ENCODE measurements around the gene FARP1.

DNA sequence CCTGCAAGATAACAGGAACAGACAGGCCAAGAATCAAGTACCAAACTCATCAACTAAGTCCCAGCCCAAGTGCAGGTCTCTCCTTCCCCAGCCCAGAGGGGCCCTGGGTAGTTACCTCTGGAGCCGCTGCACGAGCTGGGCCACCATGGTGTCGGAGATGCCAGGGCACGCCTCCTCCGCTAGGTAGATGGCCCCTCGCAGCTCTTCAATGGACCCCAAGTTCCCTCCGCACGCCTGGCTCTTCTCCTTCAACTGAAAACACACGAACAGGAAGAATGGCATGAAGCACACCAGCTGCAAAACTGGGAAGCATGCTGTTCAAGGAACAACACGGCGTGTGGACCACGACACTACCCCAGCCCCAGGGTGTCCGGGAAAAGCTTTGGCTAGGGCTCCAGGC lies 314.2 kb downstream of the FARP1 start:
- no peak for TF ChIP-seq CTCF (IDR thresholded peaks at IDR 0.05)
- no peak for TF ChIP-seq EP300 (IDR thresholded peaks at IDR 0.05)
- no peak for TF ChIP-seq POLR2A (IDR thresholded peaks at IDR 0.05)
- TF ChIP-seq POLR2AphosphoS5 (IDR thresholded peaks at IDR 0.05): no peak

Measured in sigmoid colon (tissue), 4 donors.